Body of pancreas (tissue), 4 donors: ENCODE measurements around the gene RIPOR2.

Source experiments
- POLR2A ChIP-seq, 3 donors: fragments of 450-650 bp; IDR thresholded peaks; one replicate each; pipeline ENCODE4 v1.6.1; 2016; ENCODE audit warnings: antibody characterized with exemption in 3 of 3, mild to moderate bottlenecking in 2 of 3
- TF ChIP-seq, protein P1 (sequence below), 7 experiments: fragments of 450-650 bp in 4 of 7; fragments of 200-600 bp in 3 of 7; sonication (generic) in 3 of 7; IDR thresholded peaks; one replicate each; pipeline ENCODE4 v1.5.1; 2016 to 2019; ENCODE audit warnings: antibody characterized with exemption in 7 of 7

DNA sequence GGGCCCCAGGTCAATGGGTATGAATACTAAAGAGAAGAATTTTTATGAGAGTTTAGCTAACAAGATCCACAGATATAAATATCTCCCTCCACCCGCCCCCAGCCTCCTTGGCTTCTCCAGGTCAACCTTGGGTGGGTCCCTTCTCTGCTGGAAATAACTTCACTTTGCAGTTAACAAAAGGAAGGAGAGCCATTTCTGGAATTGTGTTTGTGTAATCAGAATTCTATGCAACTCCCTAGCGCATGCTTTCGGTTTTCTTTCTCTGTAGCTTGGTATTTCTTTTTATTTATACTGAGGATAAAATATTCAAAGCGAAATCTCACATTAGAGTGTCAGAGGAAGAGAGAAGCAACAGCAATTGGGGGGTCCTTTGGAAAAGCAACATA is 27.1 kb downstream of the RIPOR2 start:
- TF ChIP-seq, protein P1, sequence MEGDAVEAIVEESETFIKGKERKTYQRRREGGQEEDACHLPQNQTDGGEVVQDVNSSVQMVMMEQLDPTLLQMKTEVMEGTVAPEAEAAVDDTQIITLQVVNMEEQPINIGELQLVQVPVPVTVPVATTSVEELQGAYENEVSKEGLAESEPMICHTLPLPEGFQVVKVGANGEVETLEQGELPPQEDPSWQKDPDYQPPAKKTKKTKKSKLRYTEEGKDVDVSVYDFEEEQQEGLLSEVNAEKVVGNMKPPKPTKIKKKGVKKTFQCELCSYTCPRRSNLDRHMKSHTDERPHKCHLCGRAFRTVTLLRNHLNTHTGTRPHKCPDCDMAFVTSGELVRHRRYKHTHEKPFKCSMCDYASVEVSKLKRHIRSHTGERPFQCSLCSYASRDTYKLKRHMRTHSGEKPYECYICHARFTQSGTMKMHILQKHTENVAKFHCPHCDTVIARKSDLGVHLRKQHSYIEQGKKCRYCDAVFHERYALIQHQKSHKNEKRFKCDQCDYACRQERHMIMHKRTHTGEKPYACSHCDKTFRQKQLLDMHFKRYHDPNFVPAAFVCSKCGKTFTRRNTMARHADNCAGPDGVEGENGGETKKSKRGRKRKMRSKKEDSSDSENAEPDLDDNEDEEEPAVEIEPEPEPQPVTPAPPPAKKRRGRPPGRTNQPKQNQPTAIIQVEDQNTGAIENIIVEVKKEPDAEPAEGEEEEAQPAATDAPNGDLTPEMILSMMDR (IDR thresholded peaks at IDR 0.05) = no peak
- no peak for TF ChIP-seq POLR2A (IDR thresholded peaks at IDR 0.05)
